Measurements from ENCODE around the gene ZDHHC21.

DNA sequence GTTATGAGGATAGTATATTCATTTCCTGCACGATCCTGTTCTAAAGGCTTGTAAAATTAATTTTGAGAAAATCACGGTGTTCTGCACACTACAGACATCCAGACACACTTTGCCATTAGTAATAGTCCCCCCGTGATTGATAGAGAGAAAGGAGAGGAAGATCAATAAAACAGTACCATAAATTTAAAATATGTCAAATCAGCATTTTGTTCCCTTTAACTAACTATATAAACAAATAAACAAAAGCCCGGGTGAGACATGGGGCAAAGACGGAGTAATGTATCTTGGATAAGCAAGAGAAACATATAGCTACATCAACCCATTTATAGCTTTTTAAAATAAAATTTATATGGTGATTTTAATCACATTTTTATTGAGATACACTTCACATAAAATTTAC lies 39.9 kb upstream of the ZDHHC21 start:
- TF ChIP-seq RFX5 (IDR thresholded peaks at IDR 0.05) = no peak
- TF ChIP-seq, protein P1, sequence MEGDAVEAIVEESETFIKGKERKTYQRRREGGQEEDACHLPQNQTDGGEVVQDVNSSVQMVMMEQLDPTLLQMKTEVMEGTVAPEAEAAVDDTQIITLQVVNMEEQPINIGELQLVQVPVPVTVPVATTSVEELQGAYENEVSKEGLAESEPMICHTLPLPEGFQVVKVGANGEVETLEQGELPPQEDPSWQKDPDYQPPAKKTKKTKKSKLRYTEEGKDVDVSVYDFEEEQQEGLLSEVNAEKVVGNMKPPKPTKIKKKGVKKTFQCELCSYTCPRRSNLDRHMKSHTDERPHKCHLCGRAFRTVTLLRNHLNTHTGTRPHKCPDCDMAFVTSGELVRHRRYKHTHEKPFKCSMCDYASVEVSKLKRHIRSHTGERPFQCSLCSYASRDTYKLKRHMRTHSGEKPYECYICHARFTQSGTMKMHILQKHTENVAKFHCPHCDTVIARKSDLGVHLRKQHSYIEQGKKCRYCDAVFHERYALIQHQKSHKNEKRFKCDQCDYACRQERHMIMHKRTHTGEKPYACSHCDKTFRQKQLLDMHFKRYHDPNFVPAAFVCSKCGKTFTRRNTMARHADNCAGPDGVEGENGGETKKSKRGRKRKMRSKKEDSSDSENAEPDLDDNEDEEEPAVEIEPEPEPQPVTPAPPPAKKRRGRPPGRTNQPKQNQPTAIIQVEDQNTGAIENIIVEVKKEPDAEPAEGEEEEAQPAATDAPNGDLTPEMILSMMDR (IDR thresholded peaks at IDR 0.05) = no peak
- TF ChIP-seq, protein P2, sequence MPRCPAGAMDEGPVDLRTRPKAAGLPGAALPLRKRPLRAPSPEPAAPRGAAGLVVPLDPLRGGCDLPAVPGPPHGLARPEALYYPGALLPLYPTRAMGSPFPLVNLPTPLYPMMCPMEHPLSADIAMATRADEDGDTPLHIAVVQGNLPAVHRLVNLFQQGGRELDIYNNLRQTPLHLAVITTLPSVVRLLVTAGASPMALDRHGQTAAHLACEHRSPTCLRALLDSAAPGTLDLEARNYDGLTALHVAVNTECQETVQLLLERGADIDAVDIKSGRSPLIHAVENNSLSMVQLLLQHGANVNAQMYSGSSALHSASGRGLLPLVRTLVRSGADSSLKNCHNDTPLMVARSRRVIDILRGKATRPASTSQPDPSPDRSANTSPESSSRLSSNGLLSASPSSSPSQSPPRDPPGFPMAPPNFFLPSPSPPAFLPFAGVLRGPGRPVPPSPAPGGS (IDR thresholded peaks at IDR 0.05) = no peak
- TF ChIP-seq EP300 (IDR thresholded peaks at IDR 0.05) = no peak
- TF ChIP-seq POLR2A (IDR thresholded peaks at IDR 0.05; ENCODE audit: low read length) = no peak
- TF ChIP-seq, protein P3, sequence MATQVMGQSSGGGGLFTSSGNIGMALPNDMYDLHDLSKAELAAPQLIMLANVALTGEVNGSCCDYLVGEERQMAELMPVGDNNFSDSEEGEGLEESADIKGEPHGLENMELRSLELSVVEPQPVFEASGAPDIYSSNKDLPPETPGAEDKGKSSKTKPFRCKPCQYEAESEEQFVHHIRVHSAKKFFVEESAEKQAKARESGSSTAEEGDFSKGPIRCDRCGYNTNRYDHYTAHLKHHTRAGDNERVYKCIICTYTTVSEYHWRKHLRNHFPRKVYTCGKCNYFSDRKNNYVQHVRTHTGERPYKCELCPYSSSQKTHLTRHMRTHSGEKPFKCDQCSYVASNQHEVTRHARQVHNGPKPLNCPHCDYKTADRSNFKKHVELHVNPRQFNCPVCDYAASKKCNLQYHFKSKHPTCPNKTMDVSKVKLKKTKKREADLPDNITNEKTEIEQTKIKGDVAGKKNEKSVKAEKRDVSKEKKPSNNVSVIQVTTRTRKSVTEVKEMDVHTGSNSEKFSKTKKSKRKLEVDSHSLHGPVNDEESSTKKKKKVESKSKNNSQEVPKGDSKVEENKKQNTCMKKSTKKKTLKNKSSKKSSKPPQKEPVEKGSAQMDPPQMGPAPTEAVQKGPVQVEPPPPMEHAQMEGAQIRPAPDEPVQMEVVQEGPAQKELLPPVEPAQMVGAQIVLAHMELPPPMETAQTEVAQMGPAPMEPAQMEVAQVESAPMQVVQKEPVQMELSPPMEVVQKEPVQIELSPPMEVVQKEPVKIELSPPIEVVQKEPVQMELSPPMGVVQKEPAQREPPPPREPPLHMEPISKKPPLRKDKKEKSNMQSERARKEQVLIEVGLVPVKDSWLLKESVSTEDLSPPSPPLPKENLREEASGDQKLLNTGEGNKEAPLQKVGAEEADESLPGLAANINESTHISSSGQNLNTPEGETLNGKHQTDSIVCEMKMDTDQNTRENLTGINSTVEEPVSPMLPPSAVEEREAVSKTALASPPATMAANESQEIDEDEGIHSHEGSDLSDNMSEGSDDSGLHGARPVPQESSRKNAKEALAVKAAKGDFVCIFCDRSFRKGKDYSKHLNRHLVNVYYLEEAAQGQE (IDR thresholded peaks at IDR 0.05) = no peak

Measured in A549 (cell line).